GM04503 (cell line): ENCODE results near the gene OLAH.
A peak's percentile ranks its signal among the peaks of the same experiment; 100 is the strongest.

ENCODE experiments used
- DNase-seq: peaks from one replicate; pipeline ENCODE4 v3.0.0-alpha.2; 2012; ENCODE audit warnings: low read depth

OLAH gene

GRCh38 chr10:15069230-15069629, 25.5 kb downstream of the OLAH start:
- no peak for DNase-seq

GRCh38 chr10:15072358-15072757, 28.6 kb downstream of the OLAH start:
- no peak for DNase-seq

- DNase-seq, result no peak
Observed at GRCh38 chr10:15075421-15075820, 31.7 kb downstream of the OLAH start.

DNA sequence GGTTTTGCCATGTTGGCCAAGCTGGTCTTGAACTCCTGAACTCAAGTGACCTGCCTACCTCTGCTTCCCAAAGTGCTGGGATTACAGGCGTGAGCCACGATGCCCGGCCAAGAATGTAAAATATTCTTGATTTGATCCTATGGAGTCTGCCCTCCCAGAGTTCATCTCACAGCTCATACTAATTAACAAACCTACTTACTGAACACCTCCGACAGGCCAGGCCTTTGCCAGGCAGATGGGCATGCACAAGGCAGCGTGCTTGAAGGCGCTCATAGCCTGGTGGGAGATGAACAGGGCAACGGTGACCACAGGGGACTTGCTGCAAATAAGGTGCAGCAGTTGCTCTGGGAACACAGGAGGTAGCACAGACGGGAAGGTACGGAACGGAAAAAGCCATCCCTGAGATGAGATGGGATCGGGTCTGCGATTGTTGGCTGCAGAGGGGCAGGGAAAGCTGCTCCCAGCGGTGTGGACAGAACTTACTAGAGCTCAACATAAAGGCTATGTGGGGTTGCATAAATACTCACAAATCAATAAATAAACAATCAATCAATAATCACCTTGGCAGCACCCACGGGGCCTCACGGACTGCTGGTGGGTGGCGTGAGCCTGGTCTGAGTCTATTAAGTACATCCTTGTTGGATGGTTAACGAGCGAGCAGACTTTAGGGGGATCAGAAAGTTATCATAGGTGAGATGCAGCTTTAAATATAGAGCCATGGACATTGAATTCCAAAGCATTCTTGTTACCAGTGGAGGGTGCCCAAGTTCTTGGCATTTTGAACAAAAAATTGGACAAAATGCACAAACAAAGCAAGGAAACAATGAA, 40.1 kb downstream of the OLAH start:
- no peak for DNase-seq

- peak; percentile 90 for DNase-seq
Observed at GRCh38 chr10:15084502-15084922, 40.8 kb downstream of the OLAH start.

DNA sequence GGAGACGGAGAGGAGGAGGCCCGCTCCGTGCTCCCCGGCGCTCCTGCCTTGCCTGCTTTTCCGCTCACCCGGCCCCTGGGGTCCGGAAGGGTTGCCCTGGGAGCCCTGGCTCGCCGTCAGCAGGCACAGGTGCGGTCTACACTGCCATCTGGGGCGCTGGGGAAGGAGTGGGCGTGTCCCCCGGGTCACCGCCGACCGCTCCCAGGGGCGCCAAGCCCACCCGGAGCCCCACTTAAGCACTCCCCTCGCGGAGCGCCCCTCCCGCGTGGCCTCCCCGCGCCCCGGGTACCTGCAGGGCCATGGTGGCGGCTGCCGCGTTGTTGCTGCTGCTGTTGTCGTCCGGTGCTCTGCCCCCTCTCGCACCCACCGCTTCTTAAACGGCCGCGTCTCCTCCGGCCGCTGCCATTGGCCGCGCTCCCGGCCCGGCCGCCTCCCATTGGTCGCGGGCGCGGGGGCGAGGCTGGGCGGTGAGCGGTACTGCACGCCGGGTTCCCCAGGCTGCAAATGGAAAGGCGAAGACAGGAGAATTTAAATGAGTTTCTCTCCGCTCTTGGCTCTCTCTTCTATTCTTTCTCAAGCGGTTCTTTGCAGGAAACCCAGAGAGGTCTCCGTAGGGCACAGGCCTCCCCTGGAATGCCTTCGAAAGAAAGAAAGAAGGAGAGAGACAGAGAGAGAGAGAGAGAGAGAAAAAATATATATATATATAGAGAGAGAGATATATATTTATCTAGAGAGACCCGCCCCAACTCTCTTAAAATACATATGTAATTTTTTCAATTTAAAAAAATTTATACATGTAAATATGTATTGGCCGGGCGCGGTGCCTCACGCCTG, 44.9 kb downstream of the OLAH start, which contains the start of gene ACBD7:
Gene ACBD7, minus strand, starts transcription at position 349 of the 834 bp plus-strand sequence. Its CDS starts 48 bp downstream, at position 301.
- no peak for DNase-seq

GRCh38 chr10:15091418-15091817, 47.7 kb downstream of the OLAH start:
- DNase-seq, result no peak

DNA sequence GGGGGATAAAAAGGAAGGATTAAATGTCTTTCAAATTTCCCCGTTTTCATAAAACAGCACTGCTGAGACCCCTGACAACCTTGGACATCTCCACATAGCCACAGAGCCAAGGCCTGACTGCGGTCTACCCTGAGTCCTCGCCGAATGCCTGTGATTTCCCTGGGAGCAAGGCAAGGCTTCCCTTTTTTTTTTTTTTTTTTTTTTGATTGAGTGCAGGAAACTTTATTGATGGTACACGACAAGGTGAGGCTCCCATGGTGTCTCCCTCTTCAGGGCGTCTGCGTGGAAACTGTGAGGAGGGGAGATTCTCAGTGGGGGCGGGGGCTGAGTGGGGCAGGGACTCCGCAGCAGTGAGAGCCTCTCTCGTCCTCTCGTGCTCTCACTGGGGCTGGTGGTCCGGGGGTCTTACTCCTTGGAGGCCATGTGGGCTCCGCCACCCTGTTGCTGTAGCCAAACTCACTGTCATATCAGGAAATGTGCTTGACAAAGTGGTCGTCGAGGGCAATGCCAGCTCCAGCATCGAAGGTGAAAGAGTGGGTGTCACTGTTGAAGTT, 49.2 kb downstream of the OLAH start:
- no peak for DNase-seq

DNA sequence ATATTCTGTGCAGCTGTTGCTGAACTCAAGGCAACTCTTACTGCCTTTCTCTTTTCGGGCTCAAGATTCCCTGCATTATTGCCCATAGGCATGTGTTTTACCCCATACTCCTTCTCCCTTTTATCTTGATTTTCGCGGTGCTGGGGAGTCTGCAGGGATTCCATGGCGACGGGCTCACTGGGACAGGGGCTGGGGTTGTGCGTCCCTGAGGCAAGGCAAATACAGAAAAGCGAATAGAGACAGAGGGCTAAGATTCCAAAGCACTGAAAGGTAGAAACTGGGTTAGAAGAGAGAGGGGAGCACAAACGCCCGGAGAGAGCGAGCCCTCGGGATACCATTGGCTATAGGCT, 52.9 kb downstream of the OLAH start:
- DNase-seq, result no peak

GRCh38 chr10:15097011-15097812, 53.5 kb downstream of the OLAH start, which contains the start of gene RPP38:
Gene RPP38 (plus strand): TSS chr10:15097355. CDS start chr10:15103315, 5,960 bp downstream.
- DNase-seq, result peak; percentile 71

DNA sequence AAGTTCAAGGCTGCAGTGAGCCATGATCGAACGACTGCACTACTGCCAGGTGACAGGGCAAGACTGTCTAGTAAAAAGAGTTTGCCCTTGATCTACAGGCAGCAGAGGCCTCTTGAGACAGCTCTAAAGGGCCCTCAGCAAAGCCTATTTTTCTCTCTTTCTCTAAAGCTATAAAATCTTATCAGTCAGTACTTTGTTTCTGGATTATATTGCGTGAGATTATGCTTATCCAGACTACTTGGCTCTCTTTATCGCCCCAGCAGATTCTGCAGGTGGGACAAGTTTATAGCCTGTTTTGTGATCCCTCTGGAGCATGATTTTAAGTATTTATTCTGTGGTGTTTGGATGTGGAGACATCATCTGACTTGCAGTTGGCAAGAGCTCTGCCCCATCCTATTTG, 56.1 kb downstream of the OLAH start:
- DNase-seq, result no peak

- no peak for DNase-seq
Observed at GRCh38 chr10:15103513-15103912, 59.8 kb downstream of the OLAH start.

DNA sequence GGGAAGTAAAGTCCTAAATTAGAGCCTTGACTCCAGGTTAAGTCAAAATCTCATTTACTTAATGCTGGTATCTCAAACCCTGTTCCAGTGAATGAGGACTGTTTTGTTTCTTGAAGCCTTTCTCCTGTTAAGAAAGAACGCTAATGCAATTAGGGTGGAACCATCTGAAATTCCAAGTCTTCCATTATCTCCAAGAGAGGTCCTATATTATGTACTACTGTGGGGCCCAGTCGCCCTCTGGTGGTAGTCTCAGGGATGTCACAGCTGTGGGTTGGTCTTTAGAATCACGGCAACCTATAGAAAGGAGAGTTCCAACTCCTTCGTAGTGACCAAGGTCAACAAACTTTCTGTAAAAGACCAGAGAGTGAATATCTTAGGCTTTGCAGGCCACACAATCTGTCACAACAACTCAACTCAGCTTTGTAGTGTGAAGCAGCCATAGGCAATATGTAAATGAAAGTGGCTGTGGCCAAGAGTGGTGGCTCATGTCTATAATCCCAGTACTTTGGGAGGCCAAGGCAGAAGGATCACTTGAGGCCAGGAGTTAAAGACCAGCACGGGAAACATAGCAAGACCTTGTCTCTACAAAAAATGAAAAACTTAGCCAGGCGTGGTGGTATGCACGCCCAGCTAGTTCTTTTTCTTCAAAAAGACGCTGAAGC, 62.7 kb downstream of the OLAH start:
- no peak for DNase-seq

DNA sequence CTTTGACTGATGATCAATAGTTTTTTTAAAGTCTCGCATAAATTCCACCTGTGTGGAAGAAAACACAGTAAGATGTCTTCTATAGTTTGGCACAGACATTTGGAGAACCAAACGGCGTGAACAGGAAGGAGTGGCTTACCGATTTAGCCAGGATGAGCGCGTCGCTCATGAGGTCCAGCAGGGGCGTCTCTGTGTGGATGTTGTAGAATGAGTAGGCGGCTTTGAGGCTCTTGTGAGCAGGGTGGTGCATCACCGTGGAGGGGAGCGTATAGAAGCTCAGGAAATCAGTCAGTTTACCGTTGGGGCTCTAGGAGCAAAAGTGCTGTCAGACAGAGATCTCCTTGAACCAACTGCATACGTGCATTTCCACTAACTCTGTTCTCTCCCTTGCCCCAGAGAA, 68.9 kb downstream of the OLAH start:
- DNase-seq, result no peak

- DNase-seq, result no peak
Observed at GRCh38 chr10:15113766-15114165, 70.0 kb downstream of the OLAH start.

DNA sequence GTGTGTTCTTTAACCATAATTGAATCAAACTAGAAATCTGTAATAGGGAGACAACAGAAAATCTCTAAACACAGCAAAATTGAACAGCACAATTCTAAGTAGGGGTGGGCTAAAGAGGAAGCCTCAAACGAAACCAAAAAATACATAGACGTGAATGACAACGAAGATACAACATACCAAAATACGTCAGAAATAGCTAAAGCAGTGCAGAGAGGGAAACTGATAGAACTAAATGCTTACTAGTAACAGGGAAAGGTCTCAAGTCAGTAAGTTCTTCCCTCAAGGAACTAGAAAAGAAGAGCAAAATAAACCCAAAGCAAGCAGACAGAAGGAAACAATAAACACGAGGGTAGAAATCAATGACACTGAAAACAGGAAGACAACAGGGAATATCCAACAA, 72.5 kb downstream of the OLAH start:
- DNase-seq, result no peak

DNA sequence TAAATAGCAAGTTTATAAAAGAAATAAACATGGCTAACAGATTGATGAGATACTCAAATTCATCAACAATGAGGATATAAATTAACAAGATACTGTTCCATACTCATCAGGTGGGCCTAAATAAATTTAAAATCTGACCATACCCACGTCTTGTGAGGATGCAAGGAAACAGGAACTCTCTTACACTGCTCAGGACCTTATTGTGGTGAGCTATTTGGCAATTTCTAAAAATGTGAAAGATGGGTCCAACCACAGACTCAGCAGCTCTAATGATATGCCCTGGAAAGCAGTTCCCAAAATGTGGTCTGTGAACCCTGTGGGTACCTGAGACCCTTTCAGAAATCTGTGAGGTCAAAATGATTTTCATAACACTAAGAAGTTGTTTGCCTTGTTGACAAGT, 74.9 kb downstream of the OLAH start:
- no peak for DNase-seq

GRCh38 chr10:15120523-15120922, 76.8 kb downstream of the OLAH start:
- DNase-seq, result peak; percentile 45

DNA sequence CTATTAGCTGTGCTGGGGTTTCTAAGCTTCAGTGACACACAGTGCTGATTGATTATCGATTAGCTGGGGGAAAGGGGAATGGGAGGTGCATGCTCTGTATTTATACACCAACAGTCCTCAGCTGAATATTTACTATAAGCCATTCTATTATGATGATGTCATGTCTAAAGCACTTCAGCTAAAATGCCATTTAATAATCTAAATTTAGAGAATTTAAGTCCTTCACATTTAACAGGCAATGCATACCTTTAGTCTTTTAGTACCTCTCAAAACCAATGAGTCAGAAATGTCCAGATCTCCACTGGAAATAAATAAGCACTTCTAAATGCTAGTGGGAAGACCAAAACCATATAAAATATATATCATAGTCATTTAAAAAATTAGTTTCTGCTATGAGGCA, 78.0 kb downstream of the OLAH start:
- no peak for DNase-seq

GRCh38 chr10:15122477-15123030, 78.8 kb downstream of the OLAH start:
- DNase-seq, result no peak
